Colonic mucosa (tissue), 4 donors: Measurements from ENCODE around the gene IGDCC3. TPM values are rescaled to one million over a fixed set of nuclear protein-coding genes. Genes with fewer than 3 reads are reported as not detected.

ENCODE experiments used
- DNase-seq: peaks from one replicate; pipeline ENCODE4 v3.0.0-alpha.2; 2020
- H3K27ac ChIP-seq: fragments of 200-600 bp; one replicate; pipeline ENCODE4 v1.8.0; 2021
- H3K27me3 ChIP-seq: fragments of 200-600 bp; one replicate; pipeline ENCODE4 v1.8.0; 2021
- H3K36me3 ChIP-seq: fragments of 200-600 bp; one replicate; pipeline ENCODE4 v1.8.0; 2021
- H3K4me1 ChIP-seq: fragments of 200-600 bp; one replicate; pipeline ENCODE4 v1.8.0; 2021; ENCODE audit warnings: mild to moderate bottlenecking
- H3K4me3 ChIP-seq: fragments of 200-600 bp; one replicate; pipeline ENCODE4 v1.8.0; 2021
- H3K9ac ChIP-seq, 2 donors: one replicate each; pipeline ENCODE4 v1.7.0; 2013; ENCODE audit warnings: control low read depth in 2 of 2, low read depth in 2 of 2, low read length in 2 of 2
- H3K9me3 ChIP-seq: fragments of 200-600 bp; one replicate; pipeline ENCODE4 v1.8.0; 2021
- CTCF ChIP-seq: fragments of 200-600 bp; IDR thresholded peaks from one replicate; pipeline ENCODE4 v1.8.0; 2022; ENCODE audit warnings: antibody characterized with exemption, mild to moderate bottlenecking
- intact Hi-C: fragments of 100-400 bp; cut with DNase I; formaldehyde crosslinking; loops from one replicate; pipeline ENCODE4 v1.14.1; 2022
- total RNA-seq, 2 donors: library from RNA; stranded (reverse); fragmentation: NEBNext Ultra II Directional in 1 of 2; extraction: Animal tissue kit (Norgen Biotek cat#: 25700) in 1 of 2; gene quantifications; one replicate each; pipeline ENCODE4 v1.2.1, GENCODE V29; 2021
- donor health status: healthy.
- donor health status: DM: no; HTN: no; CAD: no.
- donor health status: DM: no; HTN: no; CAD: no.

Gene IGDCC3
- total RNA-seq, 2 donors from 2014 or later: 0.12 TPM; not detected in 1

- Histone ChIP-seq H3K9me3 (no peaks in the 10 kb centered on the region), H3K4me3 (no peak overlapping the region), H3K4me1 (no peaks in the 10 kb centered on the region), H3K9ac (no peak overlapping the region), H3K36me3 (no peaks in the 10 kb centered on the region), H3K27ac (no peak overlapping the region), H3K27me3 (no peaks in the 10 kb centered on the region)
- no peak for DNase-seq
- TF ChIP-seq CTCF: no peak
- intact Hi-C loops: no loop called here
Measured at GRCh38 chr15:65327651-65328393, 50.0 kb downstream of the IGDCC3 start.

- Histone ChIP-seq H3K27me3 (no peaks in the 10 kb centered on the region), H3K36me3 (no peaks in the 10 kb centered on the region), H3K4me3 (no peak overlapping the region), H3K4me1 (no peaks in the 10 kb centered on the region), H3K9me3 (no peaks in the 10 kb centered on the region), H3K27ac (no peak overlapping the region), H3K9ac (no peak overlapping the region)
- TF ChIP-seq CTCF: no peak
- intact Hi-C loops: no loop called here
- no peak for DNase-seq
Measured at GRCh38 chr15:65326818-65327217, 51.0 kb downstream of the IGDCC3 start.

GRCh38 chr15:65326117-65326526, 51.7 kb downstream of the IGDCC3 start:
- Histone ChIP-seq H3K4me1 (no peaks in the 10 kb centered on the region), H3K9ac (no peak overlapping the region), H3K9me3 (no peaks in the 10 kb centered on the region), H3K4me3 (no peak overlapping the region), H3K36me3 (no peaks in the 10 kb centered on the region), H3K27me3 (no peaks in the 10 kb centered on the region), H3K27ac (no peak overlapping the region)
- TF ChIP-seq CTCF: no peak
- no peak for DNase-seq
- intact Hi-C loops: no loop called here

GRCh38 chr15:65323071-65323511, 54.7 kb downstream of the IGDCC3 start:
- no peak overlapping the region for H3K4me3 ChIP-seq
- H3K27ac ChIP-seq: no peak overlapping the region
- H3K4me1 ChIP-seq: no peaks in the 10 kb centered on the region
- H3K9me3 ChIP-seq: no peaks in the 10 kb centered on the region
- H3K9ac ChIP-seq: no peak overlapping the region
- intact Hi-C loops: no loop called here
- H3K27me3 ChIP-seq: no peaks in the 10 kb centered on the region
- no peak for DNase-seq
- H3K36me3 ChIP-seq: no peaks in the 10 kb centered on the region
- no peak for TF ChIP-seq CTCF

- no peak overlapping the region for H3K4me3 ChIP-seq
- peak; percentile 81 for DNase-seq
- intact Hi-C loops: loop anchor here (1.0 kb wide), 1 partner anchor 66 kb away; no protein-coding TSS in a partner anchor
- no peak overlapping the region for H3K9ac ChIP-seq
- H3K27ac ChIP-seq: no peak overlapping the region
- H3K4me1 ChIP-seq: no peaks in the 10 kb centered on the region
- peak; percentile 90 for TF ChIP-seq CTCF
- no peaks in the 10 kb centered on the region for H3K36me3 ChIP-seq
- H3K9me3 ChIP-seq: no peaks in the 10 kb centered on the region
- H3K27me3 ChIP-seq: no peaks in the 10 kb centered on the region
Measured at GRCh38 chr15:65318870-65319356, 58.9 kb downstream of the IGDCC3 start.
